ENCODE measurements around the gene OGFR. TPM values are rescaled to one million over a fixed set of nuclear protein-coding genes. Genes with fewer than 3 reads are reported as not detected.
A peak's percentile ranks its signal among the peaks of the same experiment; 100 is the strongest.

Gene OGFR
- total and polyA plus RNA-seq, 7 donors: 11.6 to 21.6 (median 19.2) TPM

- peaks cover 0 to 52% (median 11%) of the 10 kb centered on the region in 3 donors for H3K27me3 ChIP-seq (ENCODE audit: insufficient read depth in 3 of 3, low read length in 2 of 3)
- H3K27ac ChIP-seq: no peak overlapping the region
- no peaks in the 10 kb centered on the region for H3K36me3 ChIP-seq (ENCODE audit: insufficient read depth in 1 of 2, low read depth in 1 of 2)
- H3K4me1 ChIP-seq: no peaks in the 10 kb centered on the region
- DNase-seq (peak in 1 of 2 donors; percentile 26), ATAC-seq (no peak)
- H3K9me3 ChIP-seq: no peaks in the 10 kb centered on the region
- no peak overlapping the region for H3K4me3 ChIP-seq
- intact Hi-C loops (cut with DNase I): no loop called here
- WGBS, 3 donors: 89 to 93% (median 92%) methylated on average over 22 of the region's 22 CpGs
- TF ChIP-seq, protein P1, sequence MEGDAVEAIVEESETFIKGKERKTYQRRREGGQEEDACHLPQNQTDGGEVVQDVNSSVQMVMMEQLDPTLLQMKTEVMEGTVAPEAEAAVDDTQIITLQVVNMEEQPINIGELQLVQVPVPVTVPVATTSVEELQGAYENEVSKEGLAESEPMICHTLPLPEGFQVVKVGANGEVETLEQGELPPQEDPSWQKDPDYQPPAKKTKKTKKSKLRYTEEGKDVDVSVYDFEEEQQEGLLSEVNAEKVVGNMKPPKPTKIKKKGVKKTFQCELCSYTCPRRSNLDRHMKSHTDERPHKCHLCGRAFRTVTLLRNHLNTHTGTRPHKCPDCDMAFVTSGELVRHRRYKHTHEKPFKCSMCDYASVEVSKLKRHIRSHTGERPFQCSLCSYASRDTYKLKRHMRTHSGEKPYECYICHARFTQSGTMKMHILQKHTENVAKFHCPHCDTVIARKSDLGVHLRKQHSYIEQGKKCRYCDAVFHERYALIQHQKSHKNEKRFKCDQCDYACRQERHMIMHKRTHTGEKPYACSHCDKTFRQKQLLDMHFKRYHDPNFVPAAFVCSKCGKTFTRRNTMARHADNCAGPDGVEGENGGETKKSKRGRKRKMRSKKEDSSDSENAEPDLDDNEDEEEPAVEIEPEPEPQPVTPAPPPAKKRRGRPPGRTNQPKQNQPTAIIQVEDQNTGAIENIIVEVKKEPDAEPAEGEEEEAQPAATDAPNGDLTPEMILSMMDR (IDR thresholded peaks at IDR 0.05): no peak
Measured at GRCh38 chr20:62762376-62762775, 42.3 kb upstream of the OGFR start.

- 89 to 91% (median 90%) methylated on average over 16 of the region's 16 CpGs for WGBS, 3 donors
- peak; percentile 3 to 45 for DNase-seq
Measured at GRCh38 chr20:62762801-62763368, 41.8 kb upstream of the OGFR start.

GRCh38 chr20:62763404-62763803, 41.2 kb upstream of the OGFR start:
- H3K27ac ChIP-seq: no peak overlapping the region
- H3K36me3 ChIP-seq (ENCODE audit: insufficient read depth in 1 of 2, low read depth in 1 of 2): no peaks in the 10 kb centered on the region
- WGBS, 3 donors: 92 to 100% (median 95%) methylated on average over 3 to 4 of the region's 4 CpGs
- TF ChIP-seq, protein P1 (IDR thresholded peaks at IDR 0.05): no peak
- no peak overlapping the region for H3K4me3 ChIP-seq
- ATAC-seq (no peak), DNase-seq (peak in 1 of 2 donors; percentile 1)
- H3K9me3 ChIP-seq: no peaks in the 10 kb centered on the region
- H3K4me1 ChIP-seq: no peaks in the 10 kb centered on the region
- intact Hi-C loops (cut with DNase I): no loop called here
- peaks cover 0 to 49% (median 14%) of the 10 kb centered on the region in 3 donors for H3K27me3 ChIP-seq (ENCODE audit: insufficient read depth in 3 of 3, low read length in 2 of 3)

More at GRCh38 chr20:62762801-62763368, 41.8 kb upstream of the OGFR start:
- Histone ChIP-seq H3K27me3 (ENCODE audit: insufficient read depth in 3 of 3, low read length in 2 of 3) (peaks cover 0 to 52% (median 14%) of the 10 kb centered on the region in 3 donors), H3K36me3 (ENCODE audit: insufficient read depth in 1 of 2, low read depth in 1 of 2) (no peaks in the 10 kb centered on the region), H3K4me1 (no peaks in the 10 kb centered on the region), H3K9me3 (no peaks in the 10 kb centered on the region), H3K4me3 (no peak overlapping the region), H3K27ac (no peak overlapping the region)
- TF ChIP-seq, protein P1 (IDR thresholded peaks at IDR 0.05): no peak
- intact Hi-C loops (cut with DNase I): no loop called here
- ATAC-seq: no peak

- Histone ChIP-seq H3K36me3 (ENCODE audit: insufficient read depth in 1 of 2, low read depth in 1 of 2) (no peaks in the 10 kb centered on the region), H3K27ac (no peak overlapping the region), H3K4me3 (no peak overlapping the region), H3K4me1 (no peaks in the 10 kb centered on the region), H3K9me3 (no peaks in the 10 kb centered on the region), H3K27me3 (ENCODE audit: insufficient read depth in 3 of 3, low read length in 2 of 3) (peaks cover 0 to 46% (median 14%) of the 10 kb centered on the region in 3 donors)
- TF ChIP-seq, protein P1 (IDR thresholded peaks at IDR 0.05): no peak
- DNase-seq (peak; percentile 6 to 45), ATAC-seq (no peak)
- intact Hi-C loops (cut with DNase I): no loop called here
- 76 to 84% (median 84%) methylated on average over 23 to 26 of the region's 26 CpGs for WGBS, 3 donors
Measured at GRCh38 chr20:62764156-62764935, 40.3 kb upstream of the OGFR start.
